GM12865 (cell line): Measurements from ENCODE around the gene PPM1B.

Experiments
- DNase-seq: peaks from one replicate; pipeline ENCODE4 v3.0.0; 2010; ENCODE audit warnings: low read depth
- H3K4me3 ChIP-seq: 2 replicates; pipeline ENCODE4 v1.5.1; 2011; ENCODE audit warnings: mild to moderate bottlenecking, low read depth, low read length, control low read depth
- CTCF ChIP-seq: IDR thresholded peaks from 2 replicates; pipeline ENCODE4 v1.5.1; 2011; ENCODE audit warnings: low read length, control low read depth, low read depth, inconsistent platforms; ENCODE audit not compliant: insufficient read depth; ENCODE audit errors: missing control alignments

PPM1B gene

GRCh38 chr2:44280869-44281268, 112.2 kb downstream of the PPM1B start:
- DNase-seq = no peak
- no peak overlapping the region for H3K4me3 ChIP-seq
- no peak for TF ChIP-seq CTCF
